Activated CD8-positive, alpha-beta memory T cell treated with anti-CD3 and anti-CD28 coated beads, Interleukin-2, amount 50 U/mL, for 1 hour (primary cell): ENCODE measurements around the gene DMXL1.

ENCODE experiments used
- DNase-seq: peaks from one replicate; pipeline ENCODE4 v3.0.0-alpha.2; 2020; ENCODE audit errors: extremely low read depth

The DMXL1 gene

GRCh38 chr5:119269061-119269944 is 198.4 kb downstream of the DMXL1 start:
- no peak for DNase-seq

GRCh38 chr5:119270121-119270565 is 199.3 kb downstream of the DMXL1 start:
- DNase-seq, result no peak

- no peak for DNase-seq
These were observed 200.3 kb downstream of the DMXL1 start for GRCh38 chr5:119270960-119271757.

- DNase-seq, result no peak
These were observed 201.2 kb downstream of the DMXL1 start for GRCh38 chr5:119271758-119272730.

GRCh38 chr5:119273391-119273839 is 202.5 kb downstream of the DMXL1 start:
- no peak for DNase-seq

GRCh38 chr5:119274030-119274766 is 203.3 kb downstream of the DMXL1 start:
- no peak for DNase-seq

GRCh38 chr5:119274767-119275130 is 203.9 kb downstream of the DMXL1 start:
- DNase-seq, result no peak

GRCh38 chr5:119275146-119275545 is 204.3 kb downstream of the DMXL1 start:
- DNase-seq, result no peak

GRCh38 chr5:119275601-119276173 is 204.8 kb downstream of the DMXL1 start:
- no peak for DNase-seq

GRCh38 chr5:119276978-119277377 is 206.1 kb downstream of the DMXL1 start:
- no peak for DNase-seq

- no peak for DNase-seq
These were observed 208.2 kb downstream of the DMXL1 start for GRCh38 chr5:119279093-119279492.

- no peak for DNase-seq
These were observed 209.5 kb downstream of the DMXL1 start for GRCh38 chr5:119280380-119280779.

GRCh38 chr5:119282628-119283027 is 211.7 kb downstream of the DMXL1 start:
- no peak for DNase-seq

- no peak for DNase-seq
These were observed 213.1 kb downstream of the DMXL1 start for GRCh38 chr5:119284031-119284430.

GRCh38 chr5:119285070-119285916 is 214.4 kb downstream of the DMXL1 start:
- no peak for DNase-seq

GRCh38 chr5:119286511-119287488 is 215.9 kb downstream of the DMXL1 start:
- no peak for DNase-seq

- DNase-seq, result no peak
These were observed 216.7 kb downstream of the DMXL1 start for GRCh38 chr5:119287547-119288111.
